Progenitor cell of endocrine pancreas (in vitro differentiated cells): Measurements from ENCODE around the gene ATP10D. TPM values are rescaled to one million over a fixed set of nuclear protein-coding genes. Genes with fewer than 3 reads are reported as not detected.

ENCODE experiments used
- DNase-seq: peaks from one replicate; pipeline ENCODE4 v3.0.0; 2021; ENCODE audit warnings: low spot score; ENCODE audit not compliant: unreplicated experiment
- H3K27ac Mint-ChIP-seq: 2 replicates; pipeline ENCODE4 v1.8.0; 2021; ENCODE audit warnings: mild to moderate bottlenecking, moderate library complexity, mixed read lengths
- H3K27me3 Mint-ChIP-seq: 2 replicates; pipeline ENCODE4 v1.8.0; 2021; ENCODE audit warnings: mixed read lengths
- H3K36me3 Mint-ChIP-seq: 2 replicates; pipeline ENCODE4 v1.8.0; 2022; ENCODE audit warnings: mixed read lengths; ENCODE audit not compliant: insufficient read depth
- H3K4me1 Mint-ChIP-seq: 2 replicates; pipeline ENCODE4 v1.8.0; 2021; ENCODE audit warnings: low read depth, mixed read lengths
- H3K4me3 Mint-ChIP-seq: 2 replicates; pipeline ENCODE4 v1.8.0; 2021; ENCODE audit warnings: low read depth, mild to moderate bottlenecking, moderate library complexity, mixed read lengths
- H3K9me3 Mint-ChIP-seq: 2 replicates; pipeline ENCODE4 v1.8.0; 2021; ENCODE audit warnings: low read depth, mixed read lengths
- total RNA-seq: library from RNA; stranded (reverse); gene quantifications from 2 replicates; pipeline ENCODE4 v1.2.1, GENCODE V29; 2021
- TF ChIP-seq, protein P1 (sequence below): fragments of 200-600 bp; sonication (generic); IDR thresholded peaks from one replicate; pipeline ENCODE4 v1.5.0; 2021; ENCODE audit warnings: antibody characterized with exemption, mild to moderate bottlenecking; ENCODE audit not compliant: unreplicated experiment

The ATP10D gene
- total RNA-seq, 1 donor from 2014 or later: 35.2 TPM

DNA sequence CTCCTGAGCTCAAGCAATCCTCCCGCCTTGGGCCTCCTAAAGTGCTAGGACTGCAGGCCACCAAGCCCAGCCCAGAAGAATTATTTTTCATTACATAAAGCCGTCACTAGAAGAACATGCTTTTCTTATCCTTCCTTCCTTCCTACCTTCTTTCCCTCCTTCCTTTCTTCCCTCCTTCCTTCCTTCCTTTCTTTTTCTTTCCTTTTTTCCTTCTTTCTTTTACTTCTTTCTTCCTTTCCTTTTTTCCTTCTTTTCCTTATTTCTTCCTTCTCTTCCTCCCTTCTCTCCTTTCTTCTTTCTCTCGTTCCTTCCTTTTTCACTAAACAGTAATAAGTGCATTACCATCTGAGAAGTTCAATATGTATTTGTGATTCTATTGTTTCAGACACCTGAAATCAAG lies 121.4 kb downstream of the ATP10D start:
- no peak overlapping the region for H3K4me3 Mint-ChIP-seq
- H3K27me3 Mint-ChIP-seq: no peaks in the 10 kb centered on the region
- H3K36me3 Mint-ChIP-seq: peaks cover 3% of the 10 kb centered on the region
- H3K27ac Mint-ChIP-seq: no peak overlapping the region
- no peaks in the 10 kb centered on the region for H3K4me1 Mint-ChIP-seq
- TF ChIP-seq, protein P1, sequence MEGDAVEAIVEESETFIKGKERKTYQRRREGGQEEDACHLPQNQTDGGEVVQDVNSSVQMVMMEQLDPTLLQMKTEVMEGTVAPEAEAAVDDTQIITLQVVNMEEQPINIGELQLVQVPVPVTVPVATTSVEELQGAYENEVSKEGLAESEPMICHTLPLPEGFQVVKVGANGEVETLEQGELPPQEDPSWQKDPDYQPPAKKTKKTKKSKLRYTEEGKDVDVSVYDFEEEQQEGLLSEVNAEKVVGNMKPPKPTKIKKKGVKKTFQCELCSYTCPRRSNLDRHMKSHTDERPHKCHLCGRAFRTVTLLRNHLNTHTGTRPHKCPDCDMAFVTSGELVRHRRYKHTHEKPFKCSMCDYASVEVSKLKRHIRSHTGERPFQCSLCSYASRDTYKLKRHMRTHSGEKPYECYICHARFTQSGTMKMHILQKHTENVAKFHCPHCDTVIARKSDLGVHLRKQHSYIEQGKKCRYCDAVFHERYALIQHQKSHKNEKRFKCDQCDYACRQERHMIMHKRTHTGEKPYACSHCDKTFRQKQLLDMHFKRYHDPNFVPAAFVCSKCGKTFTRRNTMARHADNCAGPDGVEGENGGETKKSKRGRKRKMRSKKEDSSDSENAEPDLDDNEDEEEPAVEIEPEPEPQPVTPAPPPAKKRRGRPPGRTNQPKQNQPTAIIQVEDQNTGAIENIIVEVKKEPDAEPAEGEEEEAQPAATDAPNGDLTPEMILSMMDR: no peak
- no peak for DNase-seq
- no peaks in the 10 kb centered on the region for H3K9me3 Mint-ChIP-seq

DNA sequence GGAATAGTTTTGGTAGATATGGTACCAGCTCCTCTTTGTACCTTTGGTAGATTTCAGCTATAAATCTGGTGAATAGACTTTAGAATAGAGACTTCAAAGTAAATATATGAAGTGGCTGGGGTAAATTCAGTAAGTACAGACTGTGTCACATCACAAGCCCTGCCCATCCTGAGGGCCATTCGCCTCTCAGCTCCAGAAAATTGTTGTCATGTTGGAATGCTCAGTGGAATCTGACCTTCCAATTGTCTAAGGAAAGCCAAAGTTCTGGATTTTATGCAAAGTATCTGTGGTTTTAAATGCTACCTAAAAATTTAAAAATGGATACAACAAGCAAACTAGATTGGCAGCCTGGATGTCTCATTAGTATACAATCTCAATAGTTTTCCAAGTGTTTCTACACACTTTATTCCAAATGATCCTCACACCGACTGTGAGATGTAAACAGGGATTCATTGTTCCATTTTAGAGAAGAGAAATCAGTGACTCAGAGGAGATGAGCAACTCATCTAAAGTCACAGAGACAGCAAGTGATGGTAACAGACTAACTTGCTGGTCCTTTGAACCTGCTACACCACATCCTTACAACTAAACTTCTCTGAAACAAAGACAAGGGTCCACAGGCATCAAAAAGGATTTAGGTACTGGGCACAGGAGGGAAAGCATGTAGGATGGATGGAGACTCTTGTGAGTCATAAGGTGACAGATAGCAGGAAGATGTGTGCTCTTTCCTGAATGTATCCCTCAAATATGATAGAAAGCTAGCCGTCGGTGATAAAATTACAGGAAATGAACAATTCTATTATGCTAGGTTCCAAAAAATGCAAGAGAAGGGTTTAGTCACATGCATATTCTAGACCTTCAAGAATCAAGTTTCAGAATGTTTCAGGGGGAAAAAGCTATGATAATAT lies 127.3 kb downstream of the ATP10D start:
- Mint-ChIP-seq H3K9me3 (no peaks in the 10 kb centered on the region), H3K4me3 (no peak overlapping the region), H3K27ac (no peak overlapping the region), H3K4me1 (no peaks in the 10 kb centered on the region), H3K36me3 (no peaks in the 10 kb centered on the region), H3K27me3 (no peaks in the 10 kb centered on the region)
- DNase-seq: no peak
- TF ChIP-seq, protein P1: no peak

DNA sequence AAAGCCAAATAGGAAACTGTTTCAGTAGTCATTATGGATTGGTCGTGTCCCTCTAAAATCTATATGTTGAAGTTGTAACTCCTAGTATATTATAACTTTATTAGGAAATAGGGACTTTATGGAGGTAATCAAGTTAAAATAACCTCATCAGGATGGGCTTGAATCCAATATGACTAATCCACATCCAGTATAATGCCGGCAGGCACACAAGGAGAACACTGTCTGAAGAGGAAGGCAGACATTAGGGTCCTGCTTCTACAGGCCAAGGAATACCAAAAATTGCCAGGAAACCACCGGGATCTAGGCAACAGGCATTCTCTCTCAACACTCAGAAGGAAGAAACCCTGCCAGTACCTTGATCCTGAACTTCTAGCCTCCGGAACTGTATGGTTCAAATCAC lies 130.3 kb downstream of the ATP10D start:
- H3K27me3 Mint-ChIP-seq: no peaks in the 10 kb centered on the region
- no peaks in the 10 kb centered on the region for H3K4me1 Mint-ChIP-seq
- H3K9me3 Mint-ChIP-seq: no peaks in the 10 kb centered on the region
- TF ChIP-seq, protein P1: no peak
- H3K36me3 Mint-ChIP-seq: no peaks in the 10 kb centered on the region
- no peak overlapping the region for H3K27ac Mint-ChIP-seq
- no peak overlapping the region for H3K4me3 Mint-ChIP-seq
- no peak for DNase-seq

DNA sequence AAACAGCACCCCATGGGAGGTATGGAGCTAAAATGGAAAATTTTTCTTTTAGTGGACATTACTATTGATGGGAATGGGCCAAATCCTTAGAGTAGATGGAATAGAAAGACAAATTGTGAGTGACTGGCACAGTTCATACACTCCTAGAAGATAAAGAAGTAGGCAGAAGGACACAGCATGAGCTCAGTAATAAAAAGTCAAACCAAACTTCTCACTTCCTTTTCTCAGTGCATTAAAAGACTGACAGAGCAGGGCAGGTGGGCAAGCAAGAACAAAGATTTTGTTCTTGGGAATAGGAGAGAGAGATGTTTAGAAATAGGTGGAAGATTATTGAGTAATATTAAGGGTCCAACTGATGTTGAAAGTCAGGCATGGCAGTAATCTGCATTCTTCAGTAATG lies 132.5 kb downstream of the ATP10D start:
- Mint-ChIP-seq H3K27ac (no peak overlapping the region), H3K4me3 (no peak overlapping the region), H3K36me3 (no peaks in the 10 kb centered on the region), H3K27me3 (no peaks in the 10 kb centered on the region), H3K4me1 (no peaks in the 10 kb centered on the region), H3K9me3 (peaks cover under 1% of the 10 kb centered on the region)
- TF ChIP-seq, protein P1: no peak
- DNase-seq: no peak

DNA sequence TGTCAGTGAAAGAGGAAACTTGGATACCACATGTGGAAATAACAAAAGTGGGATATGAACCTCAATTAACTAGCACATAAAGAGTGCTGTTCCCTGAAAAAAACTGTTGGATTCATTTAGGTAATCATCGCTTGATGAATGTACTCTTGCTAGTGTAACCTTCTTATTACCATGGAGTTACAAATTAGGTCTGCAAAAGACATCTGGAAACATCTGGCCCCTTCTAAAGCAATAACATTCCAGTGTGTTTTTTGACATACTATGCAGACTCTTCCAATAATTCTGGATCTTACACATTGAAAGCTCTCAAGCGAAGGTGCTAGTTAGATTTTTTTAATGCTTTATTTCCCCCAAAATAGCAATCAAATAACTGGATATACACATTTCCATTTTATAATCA lies 134.6 kb downstream of the ATP10D start:
- no peaks in the 10 kb centered on the region for H3K27me3 Mint-ChIP-seq
- no peak overlapping the region for H3K4me3 Mint-ChIP-seq
- H3K36me3 Mint-ChIP-seq: no peaks in the 10 kb centered on the region
- no peaks in the 10 kb centered on the region for H3K4me1 Mint-ChIP-seq
- peaks cover 3% of the 10 kb centered on the region for H3K9me3 Mint-ChIP-seq
- TF ChIP-seq, protein P1: no peak
- DNase-seq: no peak
- no peak overlapping the region for H3K27ac Mint-ChIP-seq
